ENCODE results near the gene GRHL1. TPM values are rescaled to one million over a fixed set of nuclear protein-coding genes. Genes with fewer than 3 reads are reported as not detected.
"Not testable (repeated sequence)": the region's sequence is repeated elsewhere in the genome, so short reads cannot be mapped to it uniquely, and the experiment has no call there.

GRHL1 gene
- total and polyA plus RNA-seq, 2 experiments from 2014 or later: 0.32 to 0.45 TPM

DNA sequence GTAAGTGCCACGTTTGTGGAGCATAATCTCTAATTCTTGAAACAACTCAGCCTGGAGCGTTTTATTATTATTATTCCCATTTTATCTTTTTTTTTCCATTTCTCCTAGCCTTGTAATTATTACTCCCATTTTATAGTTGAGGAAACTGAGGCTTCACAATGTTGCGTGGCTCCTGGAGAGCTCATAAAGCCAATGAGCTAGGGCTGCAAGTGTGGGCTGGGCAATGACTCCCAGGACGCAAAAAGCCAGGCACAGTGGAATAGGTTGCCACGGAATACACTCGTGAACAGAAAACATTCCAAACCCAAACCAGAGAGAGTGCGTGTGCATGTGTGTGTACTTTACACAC lies 78.4 kb downstream of the GRHL1 start:
- no peak for DNase-seq
- H3K9me3 ChIP-seq (ENCODE audit: low read depth): no peaks in the 10 kb centered on the region
- H4K20me1 ChIP-seq (ENCODE audit: insufficient read depth): no peaks in the 10 kb centered on the region
- H3K27ac ChIP-seq: no peak overlapping the region
- in situ Hi-C loops (cut with MboI): no loop called here
- H3K4me1 ChIP-seq (ENCODE audit: insufficient read depth): no peaks in the 10 kb centered on the region; the same call in 1 of the 2 replicates
- peak overlapping the region; percentile 50; the same call in 1 of the 2 replicates for H2AFZ ChIP-seq
- no peak overlapping the region for H3K9ac ChIP-seq
- H3K4me3 ChIP-seq: no peak overlapping the region
- no peak for TF ChIP-seq EZH2 (IDR thresholded peaks at IDR 0.05; ENCODE audit: insufficient read depth, poor library complexity, severe bottlenecking)
- no peak for TF ChIP-seq EZH2phosphoT487 (IDR thresholded peaks at IDR 0.05; ENCODE audit: insufficient read depth, low read depth)
- H3K9me2 ChIP-seq (ENCODE audit: insufficient read depth): no peaks in the 10 kb centered on the region
- no peak overlapping the region for H3K4me2 ChIP-seq (ENCODE audit: unreplicated experiment)
- no peaks in the 10 kb centered on the region for H3K79me2 ChIP-seq (ENCODE audit: insufficient read depth)
- H3K36me3 ChIP-seq (ENCODE audit: low read depth): no peaks in the 10 kb centered on the region
- no peaks in the 10 kb centered on the region for H3F3A ChIP-seq (ENCODE audit: insufficient read depth)
- no peaks in the 10 kb centered on the region for H3K27me3 ChIP-seq (replicated peaks; ENCODE audit: insufficient read depth)
- 25 to 36% methylated on average over 7 of the region's 7 CpGs for WGBS, 2 experiments (ENCODE audit: low coverage in 1 of 2, low lambda C conversion rate in 2 of 2, missing lambda C conversion rate in 2 of 2)

DNA sequence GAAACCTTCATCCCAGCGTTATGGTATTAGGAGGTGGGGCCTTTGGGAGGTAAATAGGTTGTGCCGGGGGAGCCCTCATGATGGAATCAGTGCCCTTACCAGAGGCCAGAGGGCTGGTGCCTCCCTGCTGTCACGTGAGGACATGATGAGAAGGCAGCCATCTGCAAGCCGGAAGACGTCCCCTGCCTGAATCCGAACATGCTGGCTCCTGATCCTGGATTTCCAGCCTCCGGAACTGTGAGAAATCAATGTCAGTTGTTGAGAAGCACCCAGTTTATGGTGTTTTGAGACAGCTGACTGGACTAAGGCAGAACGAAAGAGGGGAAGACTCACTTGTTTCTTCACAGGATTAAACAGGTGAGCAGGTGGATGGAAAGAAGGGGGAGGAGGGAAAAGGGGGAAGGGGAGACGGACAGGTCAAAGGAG lies 78.8 kb downstream of the GRHL1 start:
- Histone ChIP-seq H3K9me2 (ENCODE audit: insufficient read depth) (no peaks in the 10 kb centered on the region), H4K20me1 (ENCODE audit: insufficient read depth) (no peaks in the 10 kb centered on the region), H3K27me3 (replicated peaks; ENCODE audit: insufficient read depth) (no peaks in the 10 kb centered on the region), H3K4me1 (ENCODE audit: insufficient read depth) (no peaks in the 10 kb centered on the region; the same call in 1 of the 2 replicates), H3K79me2 (ENCODE audit: insufficient read depth) (no peaks in the 10 kb centered on the region), H3K4me3 (no peak overlapping the region), H3K36me3 (ENCODE audit: low read depth) (no peaks in the 10 kb centered on the region), H3K9me3 (ENCODE audit: low read depth) (no peaks in the 10 kb centered on the region), H3K4me2 (ENCODE audit: unreplicated experiment) (no peak overlapping the region), H3K27ac (no peak overlapping the region), H3K9ac (no peak overlapping the region), H2AFZ (peak overlapping the region; percentile 50; the same call in 1 of the 2 replicates), H3F3A (ENCODE audit: insufficient read depth) (no peaks in the 10 kb centered on the region)
- WGBS, 2 experiments (ENCODE audit: low coverage in 1 of 2, low lambda C conversion rate in 2 of 2, missing lambda C conversion rate in 2 of 2): 20 to 21% methylated on average over 9 of the region's 9 CpGs
- in situ Hi-C loops (cut with MboI): no loop called here
- DNase-seq: peak; percentile 52
- TF ChIP-seq EZH2 (IDR thresholded peaks at IDR 0.05; ENCODE audit: insufficient read depth, poor library complexity, severe bottlenecking): no peak
- no peak for TF ChIP-seq EZH2phosphoT487 (IDR thresholded peaks at IDR 0.05; ENCODE audit: insufficient read depth, low read depth)

DNA sequence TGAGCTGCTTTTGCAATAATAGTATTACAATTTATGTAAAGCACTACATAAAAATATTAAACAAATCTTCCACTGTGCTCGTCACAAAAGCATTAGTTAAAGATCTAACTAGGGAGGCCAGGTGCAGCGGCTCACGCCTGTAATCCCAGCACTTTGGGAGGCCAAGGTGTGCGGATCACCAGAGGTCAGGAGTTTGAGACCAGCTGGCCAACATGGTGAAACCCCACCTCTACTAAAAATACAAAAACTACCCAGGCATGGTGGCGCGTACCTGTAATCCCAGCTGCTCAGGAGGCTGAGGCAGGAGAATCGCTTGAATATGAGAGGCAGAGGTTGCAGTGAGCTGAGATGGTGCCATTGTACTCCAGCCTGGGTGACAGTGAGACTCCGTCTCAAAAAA lies 79.3 kb downstream of the GRHL1 start:
- in situ Hi-C loops (cut with MboI); H4K20me1 ChIP-seq (ENCODE audit: insufficient read depth); H3K27me3 ChIP-seq (replicated peaks; ENCODE audit: insufficient read depth); H3K9me2 ChIP-seq (ENCODE audit: insufficient read depth); H3K4me1 ChIP-seq (ENCODE audit: insufficient read depth); H3K4me3 ChIP-seq; H3K4me2 ChIP-seq (ENCODE audit: unreplicated experiment); H3K27ac ChIP-seq; DNase-seq; H3K9me3 ChIP-seq (ENCODE audit: low read depth); H3K79me2 ChIP-seq (ENCODE audit: insufficient read depth); H3K36me3 ChIP-seq (ENCODE audit: low read depth); H3K9ac ChIP-seq; H3F3A ChIP-seq (ENCODE audit: insufficient read depth): not testable (repeated sequence)
- peak overlapping the region; percentile 50; the same call in 1 of the 2 replicates for H2AFZ ChIP-seq
- 75 to 78% methylated on average over 8 of the region's 8 CpGs for WGBS, 2 experiments (ENCODE audit: low coverage in 1 of 2, low lambda C conversion rate in 2 of 2, missing lambda C conversion rate in 2 of 2)

DNA sequence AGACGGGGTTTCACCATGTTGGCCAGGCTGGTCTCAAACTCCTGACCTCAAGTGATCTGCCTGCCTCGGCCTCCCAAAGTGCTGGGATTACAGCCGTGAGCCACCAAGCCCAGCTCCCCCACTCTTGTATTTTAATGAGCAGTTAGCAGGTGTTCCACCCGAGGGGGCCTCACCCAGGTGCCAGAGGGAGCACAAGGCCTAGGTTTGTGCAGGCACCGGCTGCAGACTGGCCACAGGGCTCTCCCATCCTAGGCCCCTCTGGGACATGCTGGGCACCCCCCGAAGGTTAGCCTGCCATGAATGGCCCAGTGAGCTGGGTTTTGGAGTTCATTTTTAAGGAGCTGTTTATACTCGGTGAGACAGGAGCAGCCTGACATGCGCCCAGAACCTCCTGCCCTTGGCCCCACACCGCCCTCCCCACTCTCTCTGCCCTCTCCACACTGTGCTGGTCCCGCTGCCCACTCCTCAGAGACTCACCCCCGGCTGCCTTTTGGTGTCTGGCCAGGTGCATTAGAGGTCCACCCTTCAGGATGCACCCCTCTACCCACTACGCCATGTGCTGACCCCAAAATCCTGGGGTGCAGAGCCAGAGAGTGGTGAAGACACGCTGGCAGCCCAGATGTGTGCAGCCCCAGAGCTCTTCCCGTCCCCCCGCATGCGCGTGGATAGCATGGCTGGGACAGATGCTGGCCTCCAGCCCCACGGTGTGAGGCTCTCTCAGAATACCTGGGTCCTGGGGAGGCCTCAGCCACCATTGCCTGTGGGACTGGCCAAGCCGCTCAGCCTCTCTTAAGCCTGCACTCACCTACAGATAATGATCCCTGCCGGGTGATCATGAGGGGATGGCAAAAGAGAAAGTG lies 80.6 kb downstream of the GRHL1 start:
- 79 to 80% methylated on average over 20 of the region's 20 CpGs for WGBS, 2 experiments (ENCODE audit: low coverage in 1 of 2, low lambda C conversion rate in 2 of 2, missing lambda C conversion rate in 2 of 2)
- in situ Hi-C loops (cut with MboI): no loop called here
- no peak for TF ChIP-seq EZH2phosphoT487 (IDR thresholded peaks at IDR 0.05; ENCODE audit: insufficient read depth, low read depth)
- no peak for TF ChIP-seq EZH2 (IDR thresholded peaks at IDR 0.05; ENCODE audit: insufficient read depth, poor library complexity, severe bottlenecking)

More for the DNA sequence above, 80.6 kb downstream of the GRHL1 start:
- H3K4me2 ChIP-seq (ENCODE audit: unreplicated experiment): no peak overlapping the region
- H3F3A ChIP-seq (ENCODE audit: insufficient read depth): peaks cover 6% of the 10 kb centered on the region; the same call in 1 of the 2 replicates
- H3K9me2 ChIP-seq (ENCODE audit: insufficient read depth): no peaks in the 10 kb centered on the region
- H3K36me3 ChIP-seq (ENCODE audit: low read depth): no peaks in the 10 kb centered on the region
- DNase-seq: no peak
- H3K9ac ChIP-seq: no peak overlapping the region
- H3K27ac ChIP-seq: no peak overlapping the region
- no peaks in the 10 kb centered on the region for H3K27me3 ChIP-seq (replicated peaks; ENCODE audit: insufficient read depth)
- no peak overlapping the region for H3K4me3 ChIP-seq
- H3K4me1 ChIP-seq (ENCODE audit: insufficient read depth): peaks cover 15% of the 10 kb centered on the region
- no peaks in the 10 kb centered on the region for H4K20me1 ChIP-seq (ENCODE audit: insufficient read depth)
- no peak overlapping the region for H2AFZ ChIP-seq
- H3K9me3 ChIP-seq (ENCODE audit: low read depth): no peaks in the 10 kb centered on the region
- H3K79me2 ChIP-seq (ENCODE audit: insufficient read depth): no peaks in the 10 kb centered on the region

All from GM23248 (cell line).